DND-41 (cell line): Measurements from ENCODE around the gene MORN5.

Experiments used
- CTCF ChIP-seq: IDR thresholded peaks from 2 replicates; pipeline ENCODE4 v1.5.1; 2012; ENCODE audit warnings: borderline replicate concordance, low read length, moderate library complexity, mild to moderate bottlenecking; ENCODE audit not compliant: poor library complexity, severe bottlenecking; ENCODE audit errors: extremely low read depth
- EZH2 ChIP-seq: IDR thresholded peaks from 3 replicates; pipeline ENCODE4 v1.6.1; 2012; ENCODE audit warnings: borderline replicate concordance, low read depth, mild to moderate bottlenecking, moderate library complexity, low read length, inconsistent platforms; ENCODE audit not compliant: severe bottlenecking

- TF ChIP-seq CTCF (no peak), EZH2 (no peak)
These were observed 57.9 kb downstream of the MORN5 start for GRCh38 chr9:122217640-122218039.
